RPMI7951 (cell line): ENCODE results near the gene EFCAB6. TPM values are rescaled to one million over a fixed set of nuclear protein-coding genes. Genes with fewer than 3 reads are reported as not detected.

ENCODE experiments used
- DNase-seq: peaks from one replicate; pipeline ENCODE4 v3.0.0-alpha.2; 2012; ENCODE audit warnings: low read depth
- total RNA-seq: library from RNA; depleted of rRNA; stranded (reverse); fragments of >200 nt; shearing (Covaris generic); gene quantifications from 2 replicates; pipeline ENCODE4 v1.2.3, GENCODE V29; 2014

EFCAB6 gene
- total RNA-seq, 1 experiment from 2014 or later = 0.48 TPM

DNA sequence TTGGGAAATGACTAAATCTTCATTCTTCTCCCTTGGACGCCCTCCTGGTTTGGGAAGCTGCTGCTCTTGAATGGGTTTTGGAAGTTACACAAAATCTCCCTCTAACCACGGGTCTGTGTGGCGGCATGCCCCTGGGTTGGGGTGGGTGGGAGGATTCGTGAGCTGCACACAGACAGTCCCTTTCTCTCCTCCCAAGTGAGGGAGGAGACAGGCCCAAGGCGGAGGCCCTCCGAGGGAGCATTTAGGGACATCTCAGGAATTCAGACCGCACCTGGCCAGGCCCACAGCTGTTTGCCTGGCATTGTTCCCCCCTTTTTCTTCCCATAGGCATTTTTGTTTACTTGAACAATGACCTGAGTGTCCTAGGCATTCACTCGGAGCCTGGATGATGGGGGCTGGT lies 306.2 kb downstream of the EFCAB6 start:
- no peak for DNase-seq

DNA sequence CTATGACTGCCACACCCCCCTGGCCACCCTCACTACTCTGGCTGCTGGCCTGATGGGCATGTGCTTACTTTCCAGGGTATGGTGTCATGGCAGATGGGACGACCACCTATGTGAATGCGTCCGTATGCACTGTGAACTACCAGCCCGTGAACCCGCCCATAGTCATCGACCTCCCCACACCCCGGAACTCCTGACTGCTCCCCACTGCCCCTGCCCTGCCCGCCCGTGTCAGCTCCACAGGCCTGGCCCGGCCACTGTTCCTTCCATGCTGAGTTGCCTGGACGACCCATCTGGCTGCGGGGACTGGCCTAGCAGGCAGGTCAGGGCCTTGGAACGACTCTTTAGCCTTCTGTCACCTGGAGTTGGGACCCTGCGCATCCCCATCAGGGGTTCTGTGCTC lies 306.7 kb downstream of the EFCAB6 start:
- no peak for DNase-seq

DNA sequence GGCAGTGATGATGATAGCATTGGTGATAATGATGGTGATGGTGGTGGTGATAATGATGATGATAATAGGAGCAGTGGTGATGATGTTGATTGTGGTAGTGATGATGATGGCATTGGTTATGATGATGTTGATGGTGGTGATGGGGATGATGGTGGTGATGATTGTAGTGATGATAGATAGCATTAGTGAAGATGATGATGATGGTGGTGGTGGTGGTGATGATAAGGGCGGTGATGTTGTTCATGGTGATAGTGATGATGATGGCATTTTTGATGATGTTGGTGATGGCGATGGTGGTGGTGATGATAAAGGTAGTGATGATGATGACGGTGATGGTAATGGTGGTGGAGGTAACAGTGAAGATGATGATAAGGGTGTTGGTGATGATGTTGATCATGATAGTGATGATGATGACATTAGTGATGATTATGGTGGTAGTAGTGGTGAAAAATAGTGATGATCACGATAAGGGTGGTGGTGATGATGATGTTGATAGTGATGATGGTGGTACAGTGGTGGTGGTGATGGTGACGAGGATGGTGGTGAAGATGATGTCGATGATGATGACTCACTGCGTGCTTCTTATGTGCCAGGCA lies 307.3 kb downstream of the EFCAB6 start:
- no peak for DNase-seq

DNA sequence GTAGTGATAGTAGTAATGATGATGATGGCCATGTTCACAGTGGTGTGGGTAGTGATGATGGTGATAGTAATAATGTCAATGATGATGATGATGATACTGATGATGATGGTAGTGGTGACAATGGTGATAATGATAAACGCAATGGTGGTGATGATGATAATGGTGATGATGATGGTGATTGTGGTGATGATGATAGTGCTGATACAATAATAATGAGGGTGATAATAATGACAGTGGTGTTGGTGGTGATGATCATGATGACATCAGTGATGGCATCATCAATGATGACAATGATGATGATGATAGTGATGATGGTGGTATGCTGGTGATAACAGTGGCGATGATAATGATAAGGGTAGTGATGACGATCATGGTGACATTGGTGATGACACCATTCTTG lies 308.0 kb downstream of the EFCAB6 start:
- DNase-seq = no peak

DNA sequence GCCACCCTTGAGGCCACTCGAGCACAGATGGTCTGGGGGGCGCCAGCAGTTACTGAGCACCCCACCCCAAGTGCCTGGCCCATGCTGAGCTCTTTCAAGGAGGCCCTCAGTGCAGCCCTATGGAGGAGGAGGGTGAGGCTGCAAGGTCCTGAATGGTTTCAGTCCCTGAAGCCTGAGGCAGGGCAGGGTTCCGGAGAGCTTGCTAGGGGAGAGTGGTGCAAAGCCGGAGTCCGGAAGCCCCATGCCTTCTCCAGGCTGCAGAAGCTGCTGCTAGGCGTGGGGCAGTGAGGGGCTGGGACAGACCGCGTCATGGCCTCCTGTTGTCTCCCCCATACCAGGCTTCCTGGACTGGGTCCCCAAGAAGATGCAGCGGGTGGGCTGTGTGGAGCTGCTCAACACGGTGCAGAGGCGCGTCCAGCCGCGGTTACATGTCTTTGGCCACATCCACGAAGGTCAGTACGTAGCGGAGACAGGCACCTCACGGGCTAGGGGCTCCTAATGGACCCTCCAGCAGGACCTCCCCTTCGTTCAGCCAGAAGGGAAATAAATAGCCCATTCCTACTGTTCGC lies 309.7 kb downstream of the EFCAB6 start:
- DNase-seq = no peak

DNA sequence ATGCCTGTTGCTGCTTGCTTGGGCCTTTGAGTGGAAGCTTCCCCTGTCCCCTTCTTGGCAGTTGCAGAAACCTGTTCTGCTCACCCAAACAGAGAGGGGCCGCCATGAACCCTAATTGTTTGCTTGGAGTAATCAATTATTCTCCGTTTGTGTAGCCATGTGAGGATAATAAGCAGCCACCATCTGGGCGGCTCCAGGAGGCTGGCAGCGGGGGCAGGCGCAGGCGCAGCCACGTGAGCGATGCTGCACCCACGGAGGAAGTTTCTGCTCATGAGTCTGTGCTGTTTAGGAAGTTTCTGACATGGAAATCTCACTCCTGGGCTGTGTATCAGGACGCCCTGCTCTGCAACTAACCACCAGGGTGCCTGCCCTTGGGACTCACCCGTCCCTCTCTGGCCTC lies 310.2 kb downstream of the EFCAB6 start:
- DNase-seq = no peak

DNA sequence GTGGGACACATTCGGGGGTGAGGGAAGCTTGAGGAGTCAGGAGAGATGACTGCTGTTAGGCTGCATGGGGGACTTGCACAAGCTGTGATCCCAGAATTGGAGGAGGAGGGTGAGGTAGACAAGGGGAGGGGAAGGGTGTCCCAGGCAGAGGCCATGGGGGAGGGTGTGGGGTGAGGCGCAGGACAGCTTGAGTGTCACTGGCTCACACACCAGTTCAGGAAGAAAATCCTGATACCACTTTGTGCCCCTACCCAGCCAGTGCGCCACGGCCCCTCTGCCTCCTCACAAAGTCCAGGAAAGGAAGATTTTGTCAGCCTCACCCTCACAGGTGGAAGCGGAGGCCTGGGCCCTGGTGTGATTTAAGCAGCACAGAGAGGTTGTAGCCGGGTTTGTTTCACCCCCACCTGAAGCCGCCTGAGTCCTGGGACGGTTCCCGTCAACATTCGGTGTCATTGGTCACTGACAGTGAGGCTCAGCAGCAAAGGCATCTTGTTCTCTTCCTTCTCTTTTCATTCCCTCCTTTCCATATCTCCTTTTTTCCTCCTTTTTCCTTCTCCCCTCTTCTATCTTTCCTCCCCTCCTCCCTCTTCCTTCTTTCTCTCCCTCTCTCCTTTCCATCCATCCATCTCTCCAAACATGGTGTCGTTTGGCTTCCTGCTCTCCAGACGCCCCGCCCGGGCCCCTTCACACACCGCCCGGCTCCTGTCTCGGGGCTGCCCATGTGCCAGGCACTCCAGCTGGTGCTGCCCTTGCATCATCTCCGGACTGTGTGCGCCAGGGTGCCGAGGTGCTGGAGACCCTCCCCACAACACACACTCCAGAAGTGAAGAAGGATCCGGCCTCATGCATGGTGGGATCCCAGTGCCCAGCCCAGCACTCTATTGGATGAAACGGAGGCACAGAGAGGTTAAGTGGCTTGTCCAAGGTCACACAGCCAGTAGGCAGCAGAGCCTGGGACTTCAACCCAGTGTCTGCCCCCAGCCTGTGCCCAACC lies 311.0 kb downstream of the EFCAB6 start:
- no peak for DNase-seq

DNA sequence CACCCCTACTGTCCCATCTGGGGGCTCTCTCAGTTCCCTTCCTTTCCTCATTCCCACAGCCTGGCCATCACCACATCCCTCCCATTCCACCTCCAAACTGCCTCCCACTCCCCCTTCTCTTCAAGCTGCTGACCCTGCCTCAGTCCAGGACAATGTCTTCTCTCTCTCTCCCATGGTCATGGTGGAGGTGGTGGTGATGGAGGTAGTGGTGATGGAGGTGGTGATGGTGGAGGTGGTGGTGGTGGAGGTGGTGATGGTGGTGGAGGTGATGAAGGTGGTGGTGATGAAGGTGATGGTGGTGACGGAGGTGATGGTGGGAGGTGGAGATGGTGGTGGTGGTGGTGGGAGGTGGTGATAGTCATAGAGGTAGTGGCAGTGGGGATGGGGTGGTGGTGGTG lies 313.2 kb downstream of the EFCAB6 start:
- DNase-seq = no peak

DNA sequence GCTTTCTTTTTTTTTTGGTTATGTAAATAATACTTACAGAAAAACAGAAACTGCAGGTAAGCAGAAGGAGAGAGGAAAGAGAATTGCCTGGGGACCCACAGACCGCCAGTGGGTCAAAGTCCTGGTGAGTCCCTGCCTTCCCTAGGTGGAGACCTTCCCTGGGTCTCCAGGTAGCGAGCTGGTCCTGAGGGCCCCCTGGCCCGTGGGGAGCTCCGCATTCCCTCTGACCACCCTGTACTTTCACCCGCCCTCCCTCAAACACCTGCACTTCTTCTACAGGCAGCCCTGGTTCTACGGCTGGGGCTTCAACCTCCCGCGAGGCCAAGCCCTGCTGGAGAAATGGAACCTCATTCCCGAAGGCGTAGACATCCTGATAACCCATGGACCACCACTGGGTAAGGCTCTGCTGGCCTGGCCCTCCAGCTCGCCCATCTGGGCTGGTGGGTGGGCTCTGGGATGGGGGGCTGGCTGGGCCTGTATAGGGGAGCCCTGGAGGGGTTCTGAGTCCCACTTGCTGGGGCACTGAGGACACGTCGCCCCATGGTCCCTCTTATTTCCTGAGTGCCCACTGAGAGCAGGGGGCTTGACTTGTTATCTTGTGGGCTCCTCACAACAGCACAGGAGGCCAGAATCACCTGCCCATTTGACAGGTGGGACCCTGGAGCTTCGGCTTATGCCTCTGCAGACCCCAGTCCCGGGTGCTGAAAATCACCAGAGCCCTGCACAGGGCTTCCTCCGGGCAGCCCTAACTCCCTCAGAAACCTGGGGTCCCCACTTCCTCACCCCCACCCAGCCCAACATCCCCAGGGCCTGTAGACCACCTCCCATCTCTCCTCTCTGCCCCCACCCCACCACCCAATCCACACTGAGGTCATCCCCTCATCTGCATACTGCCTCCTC lies 313.9 kb downstream of the EFCAB6 start:
- DNase-seq = no peak

DNA sequence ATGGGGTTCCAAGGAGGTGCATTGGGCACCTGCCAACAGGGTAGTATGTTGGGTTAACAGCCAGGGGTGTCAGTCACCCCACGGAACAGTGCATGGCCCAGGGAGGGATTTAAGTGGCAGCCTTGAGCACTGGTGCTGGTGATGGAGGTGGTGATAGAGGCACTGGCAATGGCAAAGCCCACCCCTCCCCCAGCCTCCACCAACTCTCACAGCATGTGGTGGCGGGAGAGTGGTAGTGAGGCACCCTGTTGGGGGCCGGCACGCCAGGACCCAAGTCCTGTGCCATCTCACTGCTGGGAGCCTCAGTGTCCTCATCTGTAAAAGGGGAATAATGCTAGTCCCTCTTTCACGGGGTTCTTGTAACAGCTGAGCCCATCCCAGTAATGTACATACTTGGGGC lies 318.8 kb downstream of the EFCAB6 start:
- DNase-seq = no peak

DNA sequence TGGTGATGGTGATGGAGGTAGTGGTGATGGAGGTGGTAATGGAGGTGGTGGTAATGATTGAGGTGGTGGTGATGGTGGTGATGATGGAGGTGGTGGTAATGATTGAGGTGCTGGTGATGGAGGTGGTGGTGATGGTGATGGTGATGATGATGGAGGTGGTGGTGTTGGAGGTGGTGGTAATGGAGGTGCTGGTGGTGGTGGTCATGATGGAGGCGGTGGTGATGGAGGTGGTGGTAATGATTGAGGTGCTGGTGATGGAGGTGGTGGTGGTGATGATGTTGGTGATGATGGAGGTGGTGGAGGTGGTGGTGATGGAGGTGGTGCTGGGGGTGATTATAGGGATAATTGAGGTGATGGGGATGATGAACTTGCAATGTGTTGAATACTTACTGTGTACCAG lies 320.4 kb downstream of the EFCAB6 start:
- DNase-seq = no peak

DNA sequence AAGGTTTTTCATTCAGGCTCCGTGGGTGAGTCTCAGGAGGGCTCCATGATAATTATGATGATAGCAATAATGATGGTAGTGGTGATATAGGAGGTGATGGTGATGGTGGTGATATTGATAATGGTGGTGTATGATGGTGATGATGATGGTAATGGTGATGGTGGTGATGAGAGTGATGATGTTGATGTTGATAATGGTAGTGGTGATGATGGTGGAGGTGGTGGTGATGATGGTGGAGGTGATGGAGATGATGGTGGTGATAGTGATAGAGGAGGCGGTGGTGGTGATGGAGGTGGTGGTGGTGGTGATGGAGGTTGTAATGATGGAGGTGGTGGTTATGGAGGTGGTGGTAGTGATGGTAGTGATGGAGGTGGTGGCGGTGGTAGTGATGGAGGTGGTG lies 320.9 kb downstream of the EFCAB6 start:
- no peak for DNase-seq

DNA sequence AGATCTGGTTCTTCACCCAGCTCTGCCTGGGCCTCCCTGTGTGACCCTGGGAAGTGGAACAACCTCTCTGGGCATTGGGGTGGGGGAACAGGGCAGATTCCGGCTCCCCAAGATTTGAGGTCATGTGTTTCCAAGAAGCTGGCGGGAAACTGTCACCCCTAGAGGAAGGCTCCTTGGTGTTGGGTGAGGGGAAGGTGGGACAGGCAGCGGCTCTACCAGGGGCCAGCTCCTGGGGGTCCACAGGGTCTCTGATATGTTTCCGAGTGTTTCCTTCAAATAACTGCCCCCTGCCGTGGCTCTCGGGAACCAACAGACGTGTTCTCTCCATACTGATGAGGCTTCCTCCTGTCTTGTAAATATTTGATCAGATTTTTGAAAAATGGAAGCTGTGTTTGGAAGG lies 321.8 kb downstream of the EFCAB6 start:
- DNase-seq = no peak

DNA sequence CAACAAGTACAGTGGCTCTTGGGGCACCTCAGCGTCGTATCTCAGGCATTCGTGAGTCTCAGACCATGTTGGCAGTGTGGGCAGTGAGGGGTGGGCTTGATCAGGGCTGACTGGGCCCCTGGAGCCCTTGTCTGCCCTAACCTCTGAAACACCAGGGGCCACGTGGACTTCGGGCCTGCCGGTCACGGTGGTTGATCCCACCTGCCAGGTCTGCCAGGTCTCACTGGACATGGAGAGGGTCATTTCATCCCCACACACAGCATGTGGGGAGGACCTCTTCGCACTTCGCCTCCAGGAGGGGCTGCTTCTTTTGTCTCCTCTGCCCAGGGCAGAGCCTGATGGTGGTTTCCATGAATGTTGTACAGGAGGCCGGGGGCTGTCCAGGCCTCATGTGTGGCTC lies 323.2 kb downstream of the EFCAB6 start:
- no peak for DNase-seq

DNA sequence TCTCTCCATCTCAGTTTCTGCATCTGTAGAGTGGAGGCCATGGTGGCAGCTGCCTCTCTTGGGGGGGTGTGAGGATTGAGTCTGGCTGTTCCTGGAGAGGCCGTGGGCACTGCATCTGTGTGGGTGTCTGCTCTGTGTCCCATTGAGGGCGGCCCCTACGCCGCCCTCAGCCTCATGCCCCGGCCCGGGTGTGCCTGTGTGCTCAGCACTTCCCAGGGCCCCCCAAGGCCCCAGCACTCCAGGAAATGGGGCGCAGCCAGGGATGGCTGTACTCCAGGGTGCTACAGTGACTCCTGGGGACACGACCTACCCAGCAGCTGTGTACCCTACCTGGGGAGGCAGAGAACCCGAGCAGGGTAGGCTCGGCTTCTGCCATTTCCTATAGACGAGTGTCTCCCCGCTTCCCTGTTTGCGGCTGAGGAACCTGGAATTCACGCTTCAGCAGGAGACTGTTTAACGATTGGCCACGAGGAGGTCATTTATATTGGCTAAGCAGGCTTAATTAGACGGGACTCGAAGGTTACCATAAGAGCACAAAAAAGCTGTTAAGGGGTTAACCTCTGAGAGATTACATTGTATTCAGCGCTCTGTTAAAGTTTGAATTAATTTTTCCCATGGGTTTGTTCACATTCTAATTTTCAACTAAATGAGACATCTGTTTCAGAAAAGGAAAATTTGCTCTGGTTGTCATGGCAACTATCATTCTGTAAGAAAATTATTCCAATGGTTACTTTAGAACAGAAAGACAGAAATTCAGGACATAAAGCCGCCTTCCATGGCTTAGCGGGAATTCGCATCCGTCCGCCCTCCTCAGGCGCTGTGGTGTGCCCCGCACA lies 323.9 kb downstream of the EFCAB6 start:
- no peak for DNase-seq

DNA sequence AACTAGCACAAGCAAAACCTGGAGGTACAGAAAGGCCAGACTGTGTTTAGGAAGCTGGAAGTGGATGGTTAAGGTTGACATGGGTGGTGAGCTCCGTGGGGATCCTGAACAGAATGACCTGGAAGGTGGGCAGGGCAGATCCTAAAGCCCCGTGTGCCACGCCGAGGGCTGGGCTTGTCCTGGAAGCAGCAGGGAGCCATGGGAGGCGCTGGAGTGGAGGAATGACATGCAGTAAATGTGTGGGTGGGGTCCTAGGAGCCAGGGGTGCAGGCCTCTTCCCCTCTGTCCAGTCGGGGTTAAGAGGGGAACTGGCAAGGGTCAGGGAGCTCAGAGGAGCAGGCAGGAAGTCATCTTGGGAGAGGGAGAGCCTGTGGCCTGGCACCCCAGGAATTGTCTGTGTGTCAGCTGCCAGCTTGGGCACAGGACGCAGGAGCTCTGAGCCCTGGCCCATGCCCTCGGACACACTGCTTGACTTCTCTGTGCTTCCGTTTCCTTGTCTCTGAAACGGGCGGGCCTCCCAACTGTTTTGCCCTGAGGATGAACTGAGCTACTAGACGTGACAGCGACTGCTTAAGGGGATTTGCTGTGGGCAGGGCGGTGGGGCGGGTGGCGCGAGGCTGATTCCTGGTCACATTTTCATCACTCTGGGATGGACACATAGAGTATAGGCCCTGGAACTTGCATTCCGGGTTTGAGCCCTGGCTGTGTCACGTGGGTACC lies 324.6 kb downstream of the EFCAB6 start:
- DNase-seq = no peak

DNA sequence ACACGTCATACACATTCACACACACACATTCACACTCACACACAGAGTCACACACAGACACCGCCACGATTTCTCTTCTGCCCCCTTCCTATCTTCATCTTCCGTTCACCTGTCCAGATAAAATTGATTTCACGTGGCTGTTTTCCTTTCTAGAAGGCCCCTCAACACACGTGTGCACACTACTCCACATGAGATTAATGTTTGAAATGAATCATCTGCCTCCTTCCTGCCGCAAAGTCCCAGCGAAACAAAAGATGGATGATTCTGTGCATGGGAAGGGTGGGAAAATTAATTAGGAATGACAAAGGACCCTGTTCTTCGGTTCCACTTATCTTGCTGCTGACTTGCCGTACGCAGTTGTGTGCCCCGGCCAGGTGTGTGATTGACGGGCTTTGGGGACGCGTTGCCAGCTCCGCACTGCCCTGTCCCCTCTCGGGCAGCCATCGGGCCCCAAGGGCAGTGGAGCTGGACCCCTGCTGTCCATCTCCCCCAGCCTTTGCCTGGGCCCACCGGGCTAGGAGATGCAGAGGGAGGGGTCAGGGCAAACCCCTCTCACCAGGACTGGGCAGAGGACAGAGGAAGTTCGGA lies 326.5 kb downstream of the EFCAB6 start:
- no peak for DNase-seq

DNA sequence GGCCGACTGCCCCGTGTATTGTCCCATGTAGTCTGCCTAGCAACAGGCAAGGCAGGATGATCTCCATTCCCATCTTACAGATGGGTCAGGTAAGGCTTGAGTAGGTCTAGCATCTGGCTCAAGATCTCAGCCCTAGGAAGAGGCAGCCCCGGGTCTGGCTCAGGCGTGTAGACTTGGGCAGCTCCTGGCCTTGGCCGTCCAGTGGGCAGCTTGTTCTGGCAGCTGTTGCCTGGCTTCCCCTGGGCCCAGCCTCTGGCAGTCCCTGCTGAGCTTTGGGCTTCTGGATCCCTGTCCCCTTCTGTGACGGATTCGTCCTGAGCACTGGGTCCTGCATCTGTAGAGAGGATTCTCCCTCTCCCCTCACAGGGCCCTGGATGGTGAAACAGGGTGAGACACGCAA lies 327.9 kb downstream of the EFCAB6 start:
- no peak for DNase-seq

DNA sequence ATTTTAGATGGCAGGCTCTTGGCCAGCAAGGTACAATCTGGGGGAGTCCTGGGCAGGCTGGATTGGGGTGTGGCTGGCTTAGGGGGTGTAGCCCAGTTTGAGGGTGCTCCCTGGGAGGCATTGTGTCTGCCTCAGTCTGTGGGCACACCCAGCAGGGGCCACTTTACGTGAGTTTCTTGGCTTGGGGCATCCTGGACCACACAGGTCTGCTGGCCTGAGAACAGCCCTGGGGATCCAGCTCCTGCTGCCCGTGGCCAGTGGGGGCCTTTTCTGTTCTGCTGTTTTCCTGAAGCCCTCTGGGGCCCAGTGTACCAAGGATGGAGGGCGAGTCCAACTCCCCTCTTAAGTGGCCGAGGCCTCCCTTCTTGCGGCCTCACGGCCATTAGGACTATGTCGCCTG lies 328.4 kb downstream of the EFCAB6 start:
- no peak for DNase-seq

DNA sequence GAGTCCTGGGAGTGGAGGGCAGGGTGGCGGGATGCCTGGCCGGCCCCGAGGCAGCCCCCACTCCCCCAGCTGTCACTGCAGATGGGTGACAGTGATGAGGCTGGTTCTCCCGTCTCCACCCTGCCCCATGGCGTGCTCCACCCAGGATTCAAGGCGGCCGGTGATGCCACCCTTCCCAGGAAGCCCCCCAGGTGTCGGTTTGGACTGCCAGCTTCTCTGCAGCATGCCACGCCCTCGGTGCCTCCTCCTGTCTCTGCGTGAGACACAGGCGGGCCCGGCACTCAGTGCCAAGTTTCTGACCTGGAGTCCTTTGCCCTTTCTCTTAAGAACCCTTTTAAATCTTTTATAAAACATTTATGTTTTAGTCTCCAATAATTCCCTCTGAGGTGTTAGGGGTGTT lies 328.8 kb downstream of the EFCAB6 start:
- DNase-seq = no peak
